HT-29 (cell line): ENCODE measurements around the gene DCST2. TPM values are rescaled to one million over a fixed set of nuclear protein-coding genes. Genes with fewer than 3 reads are reported as not detected.

ENCODE experiments used
- DNase-seq: peaks from one replicate; pipeline ENCODE4 v3.0.0-alpha.2; 2015; ENCODE audit warnings: low spot score
- total RNA-seq: library from RNA; depleted of rRNA; stranded (reverse); fragments of >200 nt; shearing (Covaris generic); gene quantifications from 2 replicates; pipeline ENCODE4 v1.2.3, GENCODE V29; 2014; rRNA removed

DCST2 gene
- total RNA-seq = 0.70 and 3.3 TPM in 2 replicates

DNA sequence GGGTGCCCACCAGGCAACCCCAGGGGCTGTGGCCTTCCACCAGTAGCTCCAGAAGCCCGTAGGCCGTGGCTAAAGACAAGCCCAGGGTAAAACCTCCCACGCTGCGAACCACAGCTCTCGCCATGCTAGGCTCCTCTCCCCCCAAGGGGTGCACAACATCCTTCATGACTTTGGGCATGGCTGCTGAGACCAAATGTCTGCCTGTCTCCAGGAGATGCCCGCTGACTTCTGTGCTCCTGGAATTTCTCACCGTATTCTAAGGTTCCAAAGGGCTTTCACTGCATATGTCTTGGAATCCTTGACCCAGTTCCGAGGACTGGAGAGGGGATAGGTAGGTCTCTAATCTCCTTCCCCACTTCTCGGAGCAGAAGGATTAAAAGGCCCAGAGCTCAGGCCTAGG lies at the start of gene DCST2, which contains the start of gene DCST1:
Gene DCST2 (minus strand): TSS at position 258 of the 400 bp plus-strand sequence. CDS start 80 bp downstream, at position 178.
Gene DCST1 (plus strand): TSS at position 301 of the 400 bp plus-strand sequence. CDS start 213 bp downstream, outside the sequence.
- DNase-seq = no peak

DNA sequence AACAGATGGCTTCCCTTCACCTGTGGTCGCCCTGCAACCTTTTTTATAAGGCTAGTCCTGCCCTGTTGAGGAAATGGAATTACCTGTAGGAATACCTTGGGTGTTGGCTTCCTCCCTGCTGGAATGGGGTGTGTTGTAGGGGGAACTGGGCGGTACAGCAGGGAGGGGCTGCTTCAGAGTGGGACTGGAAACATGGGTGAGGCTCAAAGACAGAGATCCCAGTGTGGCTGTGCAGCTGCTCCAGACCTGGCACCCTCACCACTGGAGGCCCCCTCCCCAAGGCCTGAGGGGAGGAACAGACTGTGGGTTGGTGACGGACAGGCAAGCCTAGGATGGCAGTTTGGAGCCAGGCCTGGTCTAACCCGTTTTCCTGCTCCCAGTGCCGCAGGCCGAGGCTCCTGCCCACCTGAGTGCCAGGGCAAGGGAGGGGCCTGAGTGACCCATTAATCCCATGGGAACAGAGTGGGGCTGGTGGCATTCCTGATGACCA lies 49.5 kb upstream of the DCST2 start:
- DNase-seq = peak; percentile 63

DNA sequence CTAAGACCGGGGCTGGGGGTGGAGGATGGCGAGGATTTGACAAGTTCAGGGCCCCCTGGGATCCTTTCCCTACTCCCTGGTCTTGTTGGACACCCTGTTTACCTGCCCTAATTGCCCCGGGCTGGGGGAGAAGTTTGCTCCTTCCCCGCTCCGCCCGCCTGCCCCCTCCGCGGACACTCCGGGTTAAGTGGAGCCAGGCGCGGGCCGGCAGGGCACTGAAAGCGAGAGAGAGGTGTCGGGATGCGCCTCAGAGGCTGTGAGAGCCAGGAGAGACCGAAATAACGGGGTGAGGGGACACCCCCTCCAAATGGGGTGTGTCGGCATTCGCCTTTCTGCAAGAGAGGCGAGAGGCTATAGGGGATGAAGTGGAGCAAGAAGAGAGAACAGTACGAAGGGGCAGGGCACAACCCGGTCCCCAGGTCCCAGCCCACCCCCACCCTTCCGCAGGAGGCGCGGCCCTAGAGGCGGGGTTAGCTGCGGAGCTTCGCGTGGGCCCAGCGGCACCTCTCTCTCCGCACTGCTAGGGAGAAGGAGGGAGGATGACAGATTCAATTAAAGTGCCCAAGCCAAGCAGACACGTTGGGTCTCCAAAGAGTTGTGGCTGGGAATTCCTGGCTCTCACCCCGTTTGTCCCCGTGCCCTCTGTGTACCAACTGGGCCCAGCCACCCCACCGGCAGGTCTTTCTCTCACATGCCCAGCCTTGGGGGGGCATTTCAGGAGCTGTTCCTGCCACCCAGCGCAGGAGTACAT lies 48.9 kb upstream of the DCST2 start:
- DNase-seq = no peak

DNA sequence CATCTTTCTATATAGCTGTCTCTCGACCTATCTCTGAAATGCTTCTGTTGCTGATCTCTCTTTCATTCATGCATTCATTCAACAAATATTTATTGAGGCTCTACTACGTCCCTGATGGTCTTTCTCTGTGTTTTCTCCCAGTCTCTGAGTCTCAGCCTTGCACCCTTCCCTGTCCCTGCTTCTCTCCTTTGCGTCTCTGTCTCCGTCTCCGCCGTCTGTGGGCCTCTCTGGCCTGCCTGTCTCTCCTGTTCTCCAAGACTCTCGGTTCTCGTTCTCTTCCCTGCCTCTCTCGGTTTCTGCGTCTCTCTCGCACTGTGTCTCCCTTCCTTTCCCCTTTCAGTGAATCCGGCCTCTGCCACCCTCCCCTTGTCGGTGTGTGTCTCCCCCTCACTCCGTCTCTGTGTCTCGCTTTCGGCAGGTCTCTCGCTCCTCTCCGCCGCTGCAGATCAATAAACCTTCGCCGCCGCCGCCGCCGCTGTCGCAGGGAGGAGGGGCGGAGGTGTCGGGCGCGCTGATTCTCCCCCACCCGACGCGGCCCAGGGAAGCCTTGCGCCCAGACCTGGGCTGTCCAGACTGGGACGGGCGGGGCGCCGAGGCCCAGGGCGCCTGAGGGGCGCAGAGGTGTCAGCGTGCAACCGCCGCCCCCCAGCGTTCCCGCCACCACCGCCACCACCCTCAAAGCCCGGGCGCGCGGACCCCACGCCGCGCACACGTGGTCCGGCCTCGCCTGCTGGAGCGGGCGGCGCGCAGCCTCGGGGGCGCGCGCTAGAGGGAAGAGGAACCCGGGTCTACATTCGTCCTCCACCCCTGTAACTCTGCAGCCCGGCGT lies 48.1 kb upstream of the DCST2 start:
- DNase-seq = no peak

DNA sequence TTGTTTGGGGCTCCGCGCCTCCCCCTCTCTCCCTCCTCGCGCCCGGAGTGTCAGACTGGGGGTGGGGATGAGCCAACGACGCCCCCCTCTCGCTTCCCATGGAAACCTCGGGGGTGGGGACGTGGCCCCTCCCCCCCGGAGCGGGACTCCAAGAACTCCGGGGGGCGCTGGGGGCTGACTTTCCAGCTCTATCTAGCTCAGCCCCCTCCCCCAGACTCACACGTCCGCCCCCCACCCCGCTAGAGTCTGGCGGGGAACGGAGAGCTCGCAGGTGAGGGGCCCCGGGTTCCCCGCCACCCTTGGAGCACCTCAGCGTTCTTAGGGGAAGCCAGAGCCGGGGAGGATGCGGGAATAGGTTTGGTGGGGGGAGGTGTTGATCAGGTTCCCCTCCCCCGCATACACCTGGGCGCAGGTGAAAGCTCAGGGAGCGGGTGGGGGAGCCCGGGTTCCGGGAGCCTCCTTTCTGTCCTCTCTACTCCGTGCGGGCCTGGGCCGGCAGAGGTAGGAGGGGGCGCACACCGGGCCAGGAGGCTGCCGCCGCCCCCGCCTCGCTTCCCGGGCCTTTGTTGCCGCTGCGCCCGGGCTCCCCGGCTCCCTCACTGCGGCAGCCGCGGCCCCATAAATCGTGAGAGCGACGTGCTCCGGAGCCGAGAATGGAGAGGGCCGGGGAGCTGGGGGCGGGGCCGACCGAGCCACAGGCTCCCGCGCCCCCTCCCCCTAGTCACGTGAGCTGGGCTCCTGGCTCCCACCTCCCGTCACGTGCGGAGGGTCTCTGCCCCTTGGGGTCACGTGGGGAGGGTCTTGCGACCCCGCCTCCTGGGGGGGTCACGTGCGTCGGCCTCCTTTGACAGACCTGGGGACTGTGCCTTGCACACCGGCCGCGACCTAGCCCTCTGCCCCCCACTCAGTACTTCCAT lies 47.0 kb upstream of the DCST2 start:
- no peak for DNase-seq

DNA sequence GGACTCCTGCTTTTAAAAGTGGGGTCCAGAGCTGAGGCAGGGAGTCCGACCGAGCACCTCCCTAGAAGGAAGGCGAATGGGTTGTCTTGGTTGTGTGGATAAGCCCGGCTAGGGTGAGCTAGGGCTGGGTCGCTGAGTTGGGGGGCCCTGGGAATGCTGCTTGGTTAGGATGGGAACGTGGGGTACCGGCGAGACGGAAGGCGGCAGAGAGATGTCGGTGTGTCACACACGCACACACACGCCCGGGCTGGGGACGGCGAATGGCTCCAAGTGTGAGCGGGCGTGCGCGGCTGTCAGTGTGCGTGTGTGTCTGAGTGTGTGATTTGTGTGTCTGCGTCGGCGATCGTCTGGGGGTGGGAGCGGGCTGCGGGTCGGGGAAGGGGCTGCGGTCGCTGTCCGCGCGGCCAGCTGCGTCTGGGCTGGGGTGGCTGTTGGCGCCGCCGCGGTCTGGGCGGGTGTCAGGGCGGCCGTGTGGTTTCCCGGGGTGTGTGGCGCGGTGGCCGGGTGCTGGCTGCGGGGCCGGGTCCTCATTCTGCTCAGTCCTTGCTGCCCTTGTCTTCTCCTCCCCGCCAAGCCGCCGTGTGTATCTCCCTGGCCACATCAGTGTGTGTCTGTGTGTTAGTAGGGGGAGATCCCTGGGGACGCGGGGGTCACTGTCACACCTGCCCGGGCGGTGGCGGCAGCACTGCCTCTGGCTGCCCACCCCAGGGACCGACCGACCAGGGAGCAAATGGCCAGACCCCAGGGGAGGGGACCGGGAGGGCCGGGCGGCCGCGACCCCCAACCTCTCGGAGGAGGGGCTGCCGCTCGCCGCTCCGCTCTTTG lies 46.1 kb upstream of the DCST2 start:
- no peak for DNase-seq

DNA sequence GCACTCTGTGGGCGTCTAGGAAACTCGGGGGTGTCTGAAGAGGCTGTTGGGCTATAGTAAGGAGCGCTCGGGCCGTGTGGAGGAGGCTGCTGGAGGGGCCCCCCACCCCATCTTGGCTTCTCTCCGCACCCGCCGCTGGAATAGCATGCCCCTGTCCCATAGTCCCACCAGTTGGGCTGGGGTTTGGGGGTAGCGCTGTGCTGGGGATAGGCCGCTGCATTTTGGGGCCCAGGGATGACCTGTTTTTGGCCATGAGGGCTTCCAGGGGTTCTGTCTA lies 45.6 kb upstream of the DCST2 start:
- DNase-seq = no peak

DNA sequence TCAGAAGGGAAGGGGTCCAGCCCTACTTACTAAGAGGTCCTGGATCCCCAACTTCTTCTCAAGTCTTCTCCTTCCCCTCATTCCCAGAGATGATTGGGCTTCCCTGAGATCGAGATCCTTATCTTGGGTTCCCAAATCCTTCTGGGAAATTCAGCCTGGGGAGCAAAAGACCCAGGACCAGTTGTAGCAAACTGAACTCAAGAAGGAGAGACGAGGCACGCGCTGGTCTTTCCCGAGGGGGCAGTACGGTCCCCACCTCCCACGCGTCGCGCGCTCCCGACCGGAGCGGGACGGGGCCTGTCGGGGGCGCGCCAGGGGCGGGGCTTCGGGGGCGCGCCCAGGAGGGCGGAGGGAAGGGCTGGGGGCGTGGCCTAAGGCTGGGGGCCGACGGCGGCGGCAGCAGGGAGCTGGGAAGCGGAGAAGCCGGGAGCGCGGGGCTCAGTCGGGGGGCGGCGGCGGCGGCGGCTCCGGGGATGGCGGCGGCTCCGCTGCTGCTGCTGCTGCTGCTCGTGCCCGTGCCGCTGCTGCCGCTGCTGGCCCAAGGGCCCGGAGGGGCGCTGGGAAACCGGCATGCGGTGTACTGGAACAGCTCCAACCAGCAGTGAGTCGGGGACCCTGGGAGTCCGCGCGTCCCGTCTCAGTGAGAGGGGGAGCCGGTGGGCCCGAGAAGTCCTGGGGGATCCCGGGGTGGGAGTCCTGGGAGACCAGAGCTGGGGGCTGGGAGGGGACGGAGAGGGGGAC lies 45.1 kb upstream of the DCST2 start, which contains the start of gene EFNA3:
Gene EFNA3 (plus strand): TSS at position 369 of the 741 bp plus-strand sequence. CDS start 105 bp downstream, at position 474.
- peak; percentile 60 for DNase-seq

DNA sequence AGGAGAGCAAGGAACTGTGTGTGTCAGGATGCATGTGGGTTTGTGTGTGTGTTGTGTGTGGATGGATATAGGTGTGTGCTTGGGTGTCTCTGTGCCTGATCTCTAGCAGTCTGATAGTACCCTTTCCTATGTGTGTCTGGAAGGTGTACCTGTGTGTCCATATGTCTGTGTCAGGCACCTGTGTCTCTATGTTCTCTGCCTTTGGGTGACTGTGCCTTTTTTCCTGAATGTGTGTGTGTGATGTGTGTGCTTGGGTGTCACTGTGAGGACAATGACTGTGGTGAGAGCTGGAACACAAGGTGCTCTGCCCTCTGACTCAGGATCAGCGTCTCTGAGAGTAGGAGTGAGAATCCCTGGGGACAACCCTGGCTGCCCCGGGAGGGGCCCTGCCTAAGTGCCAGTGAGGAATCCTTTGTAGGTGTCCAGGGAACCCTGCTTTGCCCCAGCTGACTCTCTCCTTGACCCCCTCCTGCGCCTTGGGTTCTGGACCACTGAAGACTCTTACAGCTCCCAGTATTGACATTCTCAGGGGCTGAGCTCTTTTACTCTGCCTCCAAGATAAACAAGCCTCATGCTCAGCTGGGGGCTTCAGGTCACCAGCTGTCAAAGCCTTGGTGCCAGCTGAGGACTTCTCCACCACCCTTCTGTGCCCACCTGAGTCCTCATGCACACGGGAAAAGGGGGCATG lies 44.3 kb upstream of the DCST2 start:
- peak; percentile 45 for DNase-seq

DNA sequence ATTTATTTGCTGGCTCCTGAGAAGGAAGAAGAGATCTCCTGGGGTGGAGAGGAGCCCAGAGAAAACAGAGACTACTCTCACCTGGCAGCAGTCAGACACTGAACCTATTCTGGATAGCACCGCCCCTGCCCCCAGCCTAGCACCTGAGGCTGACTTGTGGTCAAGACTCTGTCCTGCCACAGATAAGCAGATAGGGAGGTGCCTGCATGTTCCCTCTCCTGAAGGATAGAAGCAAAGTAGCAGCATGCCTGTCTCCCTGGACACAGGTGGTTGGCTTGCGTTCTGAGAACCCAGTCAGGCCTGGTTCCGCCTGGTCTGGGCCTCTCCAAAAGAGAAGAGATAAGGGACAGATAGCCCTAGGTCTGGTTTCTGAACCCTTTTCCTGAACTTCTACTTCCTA lies 43.8 kb upstream of the DCST2 start:
- peak; percentile 31 for DNase-seq

DNA sequence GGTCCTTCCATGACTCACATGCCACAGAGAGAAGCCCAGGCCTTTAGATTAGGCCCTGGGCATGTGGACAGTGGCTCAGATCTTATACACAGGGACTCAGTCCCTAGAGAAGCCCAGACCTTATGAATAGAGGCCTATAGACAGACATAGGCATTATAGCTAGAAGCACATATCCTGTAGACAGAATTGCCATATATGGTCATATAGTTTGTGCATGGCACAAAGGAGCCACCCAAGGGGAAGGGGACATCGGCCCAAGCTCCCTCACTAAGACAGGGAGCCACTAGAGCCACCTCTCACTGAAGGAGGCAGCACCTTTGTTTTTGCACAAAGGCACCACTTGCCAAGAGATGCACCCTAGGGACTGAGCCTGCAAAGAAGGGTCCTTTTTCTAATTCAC lies 42.8 kb upstream of the DCST2 start:
- DNase-seq = no peak

DNA sequence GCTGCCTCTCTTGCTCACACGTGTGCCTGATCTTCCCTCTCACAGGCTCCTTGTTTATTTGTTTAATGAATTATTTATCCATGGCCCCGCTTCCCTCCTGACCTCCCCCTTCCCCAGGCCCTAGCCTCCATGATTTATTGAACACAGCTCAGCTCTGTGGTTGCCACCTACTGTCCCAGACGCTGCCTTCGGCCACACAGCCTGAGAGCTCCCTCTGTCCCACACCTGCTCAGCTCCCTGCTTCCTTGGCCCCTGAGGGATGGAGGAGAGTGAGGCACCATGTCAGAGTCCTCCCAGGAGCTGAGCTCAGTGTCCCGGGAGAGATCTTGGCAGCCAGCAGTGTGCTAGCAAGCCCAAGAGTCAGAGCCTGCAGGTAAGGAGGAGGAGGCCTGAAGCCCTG lies 42.0 kb upstream of the DCST2 start:
- DNase-seq = no peak

DNA sequence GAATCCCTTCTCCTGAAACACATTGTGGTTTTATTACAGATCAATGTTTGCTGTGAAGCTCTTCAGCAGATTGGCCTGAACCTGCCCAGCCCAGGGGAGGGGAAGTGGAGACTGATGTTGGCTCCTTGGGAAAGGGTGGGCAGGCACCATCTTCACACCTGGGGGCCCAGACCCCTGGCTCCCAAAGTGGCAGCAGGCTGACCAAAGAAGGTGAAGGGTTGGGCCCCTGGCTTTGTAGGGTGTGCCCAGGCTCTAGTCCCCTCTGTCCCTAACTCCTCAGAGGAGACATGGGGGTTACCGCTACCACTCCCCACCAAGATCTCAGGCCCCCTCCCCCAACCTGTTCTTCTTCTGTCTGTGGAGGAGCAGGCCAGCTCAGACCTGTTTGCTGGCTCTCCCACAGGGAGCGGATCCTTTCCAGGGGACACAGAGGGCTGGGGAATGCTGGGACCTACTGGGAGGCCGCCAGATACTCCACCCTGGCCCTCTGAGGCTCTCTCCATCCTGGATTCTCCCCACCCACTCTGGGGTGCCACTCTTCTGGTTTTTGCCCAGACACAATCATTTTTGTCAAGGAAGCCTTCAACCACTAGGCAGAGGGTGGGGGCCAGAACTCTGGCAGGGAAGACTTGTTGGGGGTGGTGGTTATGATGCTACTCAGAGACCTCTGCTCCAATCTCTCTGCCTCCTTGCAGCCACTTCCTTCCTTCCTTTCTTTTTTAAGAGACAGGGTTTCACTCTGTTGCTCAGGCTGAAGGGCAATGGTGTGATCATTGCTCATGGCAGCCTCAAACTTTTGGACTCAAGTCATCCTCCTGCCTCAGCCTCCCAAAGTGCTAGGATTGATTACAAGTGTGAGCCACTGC lies 40.0 kb upstream of the DCST2 start:
- no peak for DNase-seq

DNA sequence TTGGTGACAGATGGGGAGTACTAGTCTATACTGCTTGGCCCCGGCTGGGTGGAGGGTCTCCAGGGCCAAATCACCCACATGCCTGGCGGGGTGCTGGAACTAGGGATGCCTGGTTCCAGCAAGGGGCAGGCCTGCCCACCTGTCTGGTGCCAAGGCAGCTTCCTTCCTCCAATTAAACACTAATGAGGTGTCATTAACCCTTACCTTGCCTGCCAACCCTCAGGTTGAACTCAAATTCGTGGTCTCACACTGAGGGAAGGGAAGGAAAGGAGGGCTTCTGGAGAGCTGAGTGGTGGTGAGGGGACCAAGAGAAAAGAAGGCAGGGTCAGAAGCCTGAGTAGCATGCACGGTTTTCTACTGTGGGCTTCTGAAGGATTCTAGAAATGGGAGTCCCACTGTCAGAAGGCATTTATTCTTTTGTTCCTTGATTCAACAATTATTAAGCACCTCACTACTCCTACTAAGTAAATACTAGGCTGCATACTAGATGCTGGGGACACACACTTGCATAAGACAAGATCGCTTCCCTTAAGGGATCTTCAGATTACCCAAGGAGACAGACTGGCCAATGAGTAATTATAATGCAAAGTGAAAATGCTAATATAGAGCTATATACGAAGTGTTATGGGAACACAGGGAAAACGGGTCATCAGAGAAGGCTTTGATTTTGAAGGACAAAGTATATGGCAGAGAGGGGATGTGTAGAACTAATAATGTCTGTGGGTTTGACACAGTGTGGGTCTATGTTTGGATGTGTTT lies 39.1 kb upstream of the DCST2 start:
- DNase-seq = no peak

DNA sequence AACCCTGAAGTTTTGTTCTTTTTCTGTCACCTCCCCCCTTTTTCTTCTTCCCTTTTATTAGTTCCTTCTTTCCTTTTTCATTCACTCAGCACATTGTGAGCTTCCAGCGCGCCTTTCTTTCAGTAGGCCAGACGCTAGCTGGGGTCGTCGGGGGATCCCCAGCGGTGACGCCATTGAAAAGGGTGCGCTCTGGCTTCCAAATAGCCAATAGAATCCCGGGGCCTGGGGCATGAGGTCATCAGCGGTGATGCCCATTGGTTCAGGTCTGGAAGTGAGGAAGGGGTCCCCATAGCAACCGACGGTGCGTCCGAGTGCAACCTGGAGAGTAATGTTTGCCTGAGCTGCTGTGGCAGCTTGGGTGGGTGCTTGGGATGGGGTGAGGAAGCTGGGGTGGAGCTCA lies 38.1 kb upstream of the DCST2 start:
- DNase-seq = no peak

DNA sequence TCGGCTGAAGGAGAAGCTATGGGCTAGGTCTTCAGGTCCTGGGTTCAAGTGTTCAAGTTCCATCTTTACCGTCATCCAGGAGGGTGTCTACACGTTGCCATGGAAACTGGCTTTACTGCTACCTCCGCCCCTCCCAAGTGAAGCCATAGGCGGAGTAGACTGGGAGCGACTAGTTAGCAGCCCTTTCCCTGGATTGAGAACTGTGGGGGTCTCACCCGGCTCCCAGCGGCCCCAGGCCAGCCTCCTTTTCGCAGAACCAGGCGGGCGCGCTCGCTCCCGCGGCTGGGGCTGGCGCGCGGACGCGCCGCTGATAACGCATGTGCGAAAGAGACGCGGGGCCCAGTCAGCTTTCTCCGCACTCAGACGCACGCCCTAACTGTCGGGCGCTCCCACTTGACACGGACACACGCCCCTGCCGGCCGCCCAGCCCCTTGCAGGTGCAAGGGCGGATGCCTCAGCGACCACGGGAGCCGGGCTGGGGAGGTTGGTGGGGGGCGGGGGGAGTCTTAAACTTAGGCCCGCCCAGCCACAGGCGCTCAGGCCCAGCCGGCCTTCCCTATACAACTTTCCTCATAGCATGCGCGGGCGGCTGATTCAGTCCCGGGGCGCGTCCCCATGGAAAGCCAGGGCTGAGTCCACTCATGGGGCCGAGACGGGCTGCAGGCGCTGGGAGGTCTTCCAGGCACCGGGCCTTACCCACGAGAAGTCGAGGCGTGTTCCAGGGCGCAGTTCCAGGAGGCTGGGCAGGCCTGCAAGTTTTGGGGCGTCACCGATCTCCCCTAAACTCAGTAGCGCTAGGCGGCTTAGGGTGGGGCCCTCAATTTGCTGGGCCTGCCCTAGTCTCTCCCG lies 37.4 kb upstream of the DCST2 start:
- peak; percentile 74 for DNase-seq
